Mesenchymal stem cell (in vitro differentiated cells and primary cell): ENCODE data around the gene ZNF618.

Experiments
- DNase-seq: peaks from one replicate; pipeline ENCODE4 v3.0.0-alpha.2; 2013
- H2AFZ ChIP-seq: one replicate; pipeline ENCODE4 v1.6.1; 2013; ENCODE audit warnings: low read depth, mild to moderate bottlenecking, control low read depth, inconsistent platforms, low read length, moderate library complexity
- H2AK5ac ChIP-seq: 2 replicates; pipeline ENCODE4 v1.6.1; 2013; ENCODE audit warnings: low read length, moderate library complexity, mild to moderate bottlenecking, inconsistent platforms; ENCODE audit not compliant: severe bottlenecking
- H2BK120ac ChIP-seq: one replicate; pipeline ENCODE4 v1.6.1; 2013; ENCODE audit warnings: low read depth, mild to moderate bottlenecking, inconsistent platforms, low read length, moderate library complexity
- H2BK12ac ChIP-seq, 2 experiments: one replicate each; pipeline ENCODE4 v1.6.1; 2013; ENCODE audit warnings: inconsistent platforms in 2 of 2, low read length in 2 of 2, mild to moderate bottlenecking in 2 of 2, moderate library complexity in 2 of 2, control low read depth in 1 of 2
- H2BK15ac ChIP-seq: one replicate; pipeline ENCODE4 v1.6.1; 2013; ENCODE audit warnings: mild to moderate bottlenecking, low read depth, inconsistent platforms; ENCODE audit not compliant: poor library complexity, severe bottlenecking
- H2BK5ac ChIP-seq: 2 replicates; pipeline ENCODE4 v1.6.1; 2013; ENCODE audit warnings: low read depth, mild to moderate bottlenecking, low read length, control low read depth, inconsistent platforms; ENCODE audit not compliant: poor library complexity, severe bottlenecking
- H3K14ac ChIP-seq, 2 experiments: one replicate each; pipeline ENCODE4 v1.6.1; 2013; ENCODE audit warnings: inconsistent platforms in 2 of 2, low read length in 2 of 2, control low read depth in 1 of 2, mild to moderate bottlenecking in 1 of 2, moderate library complexity in 1 of 2
- H3K18ac ChIP-seq, 2 experiments: one replicate each; pipeline ENCODE4 v1.6.1; 2013; ENCODE audit warnings: inconsistent platforms in 2 of 2, low read length in 2 of 2, control low read depth in 1 of 2, low read depth in 1 of 2, mild to moderate bottlenecking in 1 of 2
- H3K23ac ChIP-seq, 2 experiments: one replicate each; pipeline ENCODE4 v1.6.1; 2013; ENCODE audit warnings: inconsistent platforms in 2 of 2, low read length in 2 of 2, mild to moderate bottlenecking in 2 of 2, moderate library complexity in 2 of 2, control low read depth in 1 of 2
- H3K27ac ChIP-seq: 2 replicates; pipeline ENCODE4 v1.5.1; 2013; ENCODE audit warnings: mild to moderate bottlenecking, moderate library complexity, low read length, control low read depth, inconsistent platforms; ENCODE audit not compliant: poor library complexity, severe bottlenecking
- H3K27me3 ChIP-seq, 2 experiments: 2 replicates each; pipeline versions ENCODE4 v1.6.1 to v1.7.0; 2013; ENCODE audit warnings: low read length in 2 of 2, mild to moderate bottlenecking in 2 of 2, moderate library complexity in 2 of 2, control low read depth in 1 of 2, inconsistent platforms in 1 of 2; ENCODE audit not compliant: control insufficient read depth in 1 of 2, insufficient read depth in 1 of 2
- H3K36me3 ChIP-seq, 2 experiments: 2 replicates each; pipeline versions ENCODE4 v1.6.1 to v1.7.0; 2013; ENCODE audit warnings: low read length in 2 of 2, control low read depth in 1 of 2, inconsistent platforms in 1 of 2, low read depth in 1 of 2, mild to moderate bottlenecking in 1 of 2; ENCODE audit not compliant: insufficient read depth in 2 of 2, control insufficient read depth in 1 of 2
- H3K4ac ChIP-seq, 2 experiments: one replicate each; pipeline ENCODE4 v1.6.1; 2013; ENCODE audit warnings: inconsistent platforms in 2 of 2, low read length in 2 of 2, mild to moderate bottlenecking in 2 of 2, moderate library complexity in 2 of 2, control low read depth in 1 of 2, low read depth in 1 of 2
- H3K4me1 ChIP-seq: 2 replicates; pipeline ENCODE4 v1.6.1; 2013; ENCODE audit warnings: low read depth, low read length, control low read depth; ENCODE audit not compliant: control insufficient read depth, insufficient read depth
- H3K4me2 ChIP-seq: 2 replicates; pipeline ENCODE4 v1.6.1; 2013; ENCODE audit warnings: low read length, mild to moderate bottlenecking, inconsistent platforms; ENCODE audit not compliant: poor library complexity, severe bottlenecking
- H3K4me3 ChIP-seq, 2 experiments: 2 replicates each; pipeline versions ENCODE4 v1.5.1 to v1.7.0; 2013; ENCODE audit warnings: low read length in 2 of 2, mild to moderate bottlenecking in 2 of 2, control low read depth in 1 of 2, low read depth in 1 of 2; ENCODE audit not compliant: insufficient read depth in 1 of 2
- H3K79me1 ChIP-seq: replicated peaks from 2 replicates; pipeline ENCODE4 v1.6.1; 2013; ENCODE audit warnings: mild to moderate bottlenecking, control low read depth, low read length, inconsistent platforms; ENCODE audit not compliant: poor library complexity, severe bottlenecking
- H3K9ac ChIP-seq: 2 replicates; pipeline ENCODE4 v1.7.0; 2013; ENCODE audit warnings: mild to moderate bottlenecking, low read length, moderate library complexity
- H3K9me3 ChIP-seq: 2 replicates; pipeline ENCODE4 v1.7.0; 2013; ENCODE audit warnings: mild to moderate bottlenecking, low read length; ENCODE audit not compliant: control insufficient read depth
- H4K8ac ChIP-seq: one replicate; pipeline ENCODE4 v1.6.1; 2013; ENCODE audit warnings: inconsistent platforms, mild to moderate bottlenecking, low read length, moderate library complexity
- H4K91ac ChIP-seq: one replicate; pipeline ENCODE4 v1.6.1; 2013; ENCODE audit warnings: mild to moderate bottlenecking, low read length, inconsistent platforms
- WGBS: methylation state at CpG from one replicate; pipeline ENCODE4 v1.1.7; 2013; ENCODE audit warnings: mixed read lengths; 5-methylcytosine and 5-hydroxymethylcytosine counted together

The ZNF618 gene

DNA sequence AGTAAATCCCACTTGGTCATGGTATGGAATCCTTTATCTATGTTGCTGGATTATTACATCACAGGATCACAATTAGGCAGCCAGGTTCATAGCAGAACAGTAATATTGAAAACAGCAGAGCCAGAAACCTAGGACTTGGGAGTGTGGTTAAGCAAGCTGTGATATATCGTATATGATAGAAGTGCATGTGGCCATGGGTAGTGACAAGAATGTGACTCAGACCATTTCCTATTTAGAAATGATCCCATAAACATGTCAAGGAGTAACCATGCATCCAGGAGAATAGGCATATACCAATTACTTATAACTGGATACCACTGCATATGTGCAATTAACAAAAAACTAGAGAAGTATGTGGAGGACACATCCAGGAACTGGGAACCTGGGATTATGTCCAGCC is 170.8 kb downstream of the ZNF618 start:
- Histone ChIP-seq H3K18ac (no peak overlapping the region), H3K4me3 (no peak overlapping the region), H3K9me3 (peaks cover 4% of the 10 kb centered on the region), H3K4me1 (no peaks in the 10 kb centered on the region), H2AK5ac (no peak overlapping the region), H3K36me3 (peaks cover 37 to 82% of the 10 kb centered on the region in 2 experiments), H2BK5ac (no peak overlapping the region), H3K23ac (no peak overlapping the region), H2AFZ (no peak overlapping the region), H3K27me3 (no peaks in the 10 kb centered on the region), H4K8ac (no peak overlapping the region), H3K4me2 (no peak overlapping the region), H3K9ac (no peak overlapping the region), H4K91ac (no peak overlapping the region), H3K27ac (no peak overlapping the region), H2BK15ac (no peak overlapping the region), H2BK12ac (no peak overlapping the region), H3K14ac (no peak overlapping the region), H2BK120ac (no peak overlapping the region), H3K79me1 (peaks cover 12% of the 10 kb centered on the region), H3K4ac (no peak overlapping the region)
- DNase-seq = peak; percentile 65
- 40% methylated on average over 1 of the region's 1 CpG for WGBS

DNA sequence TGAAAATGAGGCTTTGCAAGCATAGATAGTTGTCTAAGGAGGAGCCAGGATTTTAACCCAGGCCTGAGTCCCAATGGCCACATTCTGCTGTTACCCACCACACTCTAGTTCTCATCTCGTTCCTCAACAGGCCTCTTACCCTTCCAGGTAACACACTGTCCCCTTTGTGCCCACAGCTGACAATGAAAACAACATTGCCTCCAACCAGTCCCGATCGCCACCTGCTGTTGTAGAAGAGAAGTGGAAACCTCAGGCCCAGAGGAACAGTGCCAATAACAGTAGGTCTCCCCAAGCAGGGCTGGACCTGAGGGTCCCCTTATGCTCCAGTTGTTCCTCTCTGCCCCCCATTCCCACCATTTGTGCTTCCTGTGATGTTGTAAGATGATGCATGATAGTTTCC is 171.6 kb downstream of the ZNF618 start:
- no peak overlapping the region for H2BK120ac ChIP-seq
- H2AK5ac ChIP-seq = no peak overlapping the region
- 98% methylated on average over 3 of the region's 3 CpGs for WGBS

DNA sequence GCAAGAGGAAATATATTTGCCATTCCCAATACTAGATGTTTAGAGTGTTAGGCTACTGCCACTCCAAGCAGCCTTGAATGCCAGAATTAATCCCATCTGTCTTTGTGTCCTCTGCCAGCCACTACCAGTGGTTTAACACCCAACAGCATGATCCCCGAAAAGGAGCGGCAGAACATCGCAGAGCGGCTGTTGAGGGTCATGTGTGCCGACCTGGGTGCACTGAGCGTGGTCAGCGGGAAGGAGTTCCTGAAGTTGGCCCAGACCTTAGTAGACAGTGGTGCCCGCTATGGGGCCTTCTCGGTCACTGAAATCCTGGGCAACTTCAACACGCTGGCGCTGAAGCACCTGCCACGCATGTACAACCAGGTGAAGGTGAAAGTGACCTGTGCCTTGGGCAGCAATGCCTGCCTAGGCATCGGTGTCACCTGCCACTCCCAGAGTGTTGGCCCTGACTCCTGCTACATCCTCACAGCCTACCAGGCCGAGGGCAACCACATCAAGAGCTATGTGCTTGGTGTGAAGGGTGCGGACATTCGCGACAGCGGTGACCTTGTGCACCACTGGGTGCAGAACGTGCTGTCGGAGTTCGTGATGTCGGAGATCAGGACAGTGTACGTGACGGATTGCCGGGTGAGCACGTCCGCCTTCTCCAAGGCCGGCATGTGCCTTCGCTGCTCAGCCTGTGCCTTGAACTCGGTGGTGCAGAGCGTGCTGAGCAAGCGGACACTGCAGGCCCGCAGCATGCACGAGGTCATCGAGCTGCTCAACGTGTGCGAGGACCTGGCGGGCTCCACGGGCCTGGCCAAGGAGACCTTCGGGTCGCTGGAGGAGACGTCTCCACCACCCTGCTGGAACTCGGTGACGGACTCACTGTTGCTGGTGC is 172.7 kb downstream of the ZNF618 start:
- Histone ChIP-seq H2AK5ac (no peak overlapping the region), H4K91ac (no peak overlapping the region), H3K4ac (no peak overlapping the region), H2AFZ (no peak overlapping the region), H3K9me3 (peaks cover 1% of the 10 kb centered on the region), H3K4me1 (no peaks in the 10 kb centered on the region), H3K4me3 (no peak overlapping the region), H2BK15ac (no peak overlapping the region), H3K79me1 (peaks cover 16% of the 10 kb centered on the region), H3K27me3 (no peaks in the 10 kb centered on the region), H2BK12ac (no peak overlapping the region), H4K8ac (no peak overlapping the region), H3K18ac (no peak overlapping the region), H3K36me3 (peaks cover 55 to 83% of the 10 kb centered on the region in 2 experiments), H3K14ac (no peak overlapping the region), H2BK120ac (no peak overlapping the region), H3K4me2 (no peak overlapping the region), H2BK5ac (no peak overlapping the region), H3K23ac (no peak overlapping the region), H3K27ac (no peak overlapping the region), H3K9ac (no peak overlapping the region)
- WGBS = 99% methylated on average over 44 of the region's 44 CpGs
- DNase-seq = no peak

More for the DNA sequence above, 171.6 kb downstream of the ZNF618 start:
- DNase-seq = peak; percentile 15
- Histone ChIP-seq H2BK5ac (no peak overlapping the region), H2BK12ac (no peak overlapping the region), H3K18ac (no peak overlapping the region), H3K4me2 (no peak overlapping the region), H3K4me3 (no peak overlapping the region), H4K8ac (no peak overlapping the region), H3K9ac (no peak overlapping the region), H3K27me3 (no peaks in the 10 kb centered on the region), H3K14ac (no peak overlapping the region), H3K23ac (no peak overlapping the region), H3K79me1 (peaks cover 11% of the 10 kb centered on the region), H3K36me3 (peaks cover 44 to 83% of the 10 kb centered on the region in 2 experiments), H2BK15ac (no peak overlapping the region), H2AFZ (no peak overlapping the region), H4K91ac (no peak overlapping the region), H3K4me1 (no peaks in the 10 kb centered on the region), H3K4ac (no peak overlapping the region), H3K9me3 (peaks cover 4% of the 10 kb centered on the region), H3K27ac (no peak overlapping the region)

DNA sequence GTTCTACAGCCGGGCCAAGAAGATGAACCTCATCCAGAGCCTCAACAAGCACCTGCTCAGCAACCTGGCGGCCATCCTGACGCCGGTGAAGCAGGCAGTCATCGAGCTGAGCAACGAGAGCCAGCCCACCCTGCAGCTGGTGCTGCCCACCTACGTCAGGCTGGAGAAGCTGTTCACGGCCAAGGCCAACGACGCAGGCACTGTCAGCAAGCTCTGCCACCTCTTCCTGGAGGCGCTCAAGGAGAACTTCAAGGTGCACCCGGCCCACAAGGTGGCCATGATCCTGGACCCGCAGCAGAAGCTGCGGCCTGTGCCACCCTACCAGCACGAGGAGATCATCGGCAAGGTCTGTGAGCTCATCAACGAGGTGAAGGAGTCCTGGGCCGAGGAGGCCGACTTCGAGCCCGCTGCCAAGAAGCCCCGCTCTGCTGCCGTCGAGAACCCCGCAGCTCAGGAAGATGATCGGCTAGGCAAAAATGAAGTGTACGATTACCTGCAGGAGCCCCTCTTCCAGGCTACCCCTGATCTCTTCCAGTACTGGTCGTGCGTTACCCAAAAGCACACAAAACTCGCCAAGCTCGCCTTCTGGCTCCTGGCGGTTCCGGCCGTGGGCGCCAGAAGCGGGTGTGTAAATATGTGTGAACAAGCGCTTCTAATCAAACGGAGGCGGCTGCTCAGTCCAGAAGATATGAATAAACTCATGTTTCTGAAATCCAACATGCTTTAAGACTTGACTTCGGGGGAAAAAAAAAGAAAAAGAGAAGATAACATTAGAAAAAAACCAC is 173.5 kb downstream of the ZNF618 start:
- Histone ChIP-seq H3K14ac (no peak overlapping the region), H4K91ac (peak overlapping the region; percentile 43), H3K23ac (no peak overlapping the region), H3K4me2 (no peak overlapping the region), H2BK12ac (no peak overlapping the region), H2AK5ac (no peak overlapping the region), H3K9me3 (no peaks in the 10 kb centered on the region), H2BK5ac (no peak overlapping the region), H2AFZ (no peak overlapping the region), H2BK15ac (no peak overlapping the region), H3K9ac (no peak overlapping the region), H2BK120ac (no peak overlapping the region), H3K4me1 (no peaks in the 10 kb centered on the region), H4K8ac (no peak overlapping the region), H3K36me3 (peaks cover 62 to 80% of the 10 kb centered on the region in 2 experiments), H3K18ac (no peak overlapping the region), H3K4ac (peak overlapping the region in 1 of 2 experiments; percentile 13), H3K27ac (no peak overlapping the region), H3K27me3 (no peaks in the 10 kb centered on the region), H3K79me1 (peaks cover 15% of the 10 kb centered on the region), H3K4me3 (peak overlapping the region in 1 of 2 experiments; percentile 10)
- WGBS = 98% methylated on average over 39 of the region's 40 CpGs
- DNase-seq = no peak
